Hepatocyte (in vitro differentiated cells): ENCODE measurements around the gene TK2. TPM values are rescaled to one million over a fixed set of nuclear protein-coding genes. Genes with fewer than 3 reads are reported as not detected.
A peak's percentile ranks its signal among the peaks of the same experiment; 100 is the strongest.

ENCODE experiments used
- DNase-seq: peaks from one replicate; pipeline ENCODE4 v3.0.0-alpha.2; 2016; ENCODE audit warnings: low spot score
- H2AFZ ChIP-seq: fragments of 200-600 bp; sonication (generic); 2 replicates; pipeline ENCODE4 v1.6.0; 2016; ENCODE audit warnings: antibody characterized with exemption, mild to moderate bottlenecking
- H3K27ac ChIP-seq: fragments of 200-600 bp; sonication (generic); 2 replicates; pipeline ENCODE4 v1.5.1; 2016; ENCODE audit warnings: mild to moderate bottlenecking
- H3K27me3 ChIP-seq: fragments of 200-600 bp; sonication (generic); 2 replicates; pipeline ENCODE4 v1.6.1; 2016
- H3K36me3 ChIP-seq: fragments of 200-600 bp; sonication (generic); replicated peaks from 2 replicates; pipeline ENCODE4 v1.5.1; 2016; ENCODE audit warnings: low read depth; ENCODE audit not compliant: insufficient read depth
- H3K4me1 ChIP-seq: fragments of 200-600 bp; sonication (generic); 2 replicates; pipeline ENCODE4 v1.5.1; 2016; ENCODE audit warnings: mild to moderate bottlenecking, moderate library complexity; ENCODE audit not compliant: insufficient read depth
- H3K4me2 ChIP-seq: fragments of 200-600 bp; sonication (generic); 2 replicates; pipeline ENCODE4 v1.6.0; 2016
- H3K4me3 ChIP-seq: fragments of 200-600 bp; sonication (generic); 2 replicates; pipeline ENCODE4 v1.5.1; 2016; ENCODE audit warnings: mild to moderate bottlenecking
- H3K79me2 ChIP-seq: fragments of 200-600 bp; sonication (generic); 2 replicates; pipeline ENCODE4 v1.6.0; 2017; ENCODE audit warnings: mild to moderate bottlenecking
- H3K9me2 ChIP-seq: fragments of 200-600 bp; sonication (generic); replicated peaks from 2 replicates; pipeline ENCODE4 v1.6.0; 2017; ENCODE audit warnings: mild to moderate bottlenecking; ENCODE audit not compliant: insufficient read depth
- H3K9me3 ChIP-seq: fragments of 200-600 bp; sonication (generic); 2 replicates; pipeline ENCODE4 v1.5.1; 2016; ENCODE audit warnings: low read depth, mild to moderate bottlenecking
- H4K20me1 ChIP-seq: fragments of 200-600 bp; sonication (generic); 2 replicates; pipeline ENCODE4 v1.6.0; 2016; ENCODE audit warnings: mild to moderate bottlenecking; ENCODE audit not compliant: insufficient read depth, poor library complexity, severe bottlenecking
- CTCF ChIP-seq: fragments of 200-600 bp; sonication (generic); IDR thresholded peaks from 2 replicates; pipeline ENCODE4 v1.5.1; 2016; ENCODE audit warnings: antibody characterized with exemption, mild to moderate bottlenecking; ENCODE audit not compliant: poor library complexity
- EZH2 ChIP-seq: fragments of 200-600 bp; sonication (generic); IDR thresholded peaks from 2 replicates; pipeline ENCODE4 v1.6.1; 2016; ENCODE audit warnings: antibody characterized with exemption, mild to moderate bottlenecking, borderline replicate concordance
- EZH2phosphoT487 ChIP-seq: fragments of 200-600 bp; sonication (generic); IDR thresholded peaks from one replicate; pipeline ENCODE4 v1.6.1; 2018; ENCODE audit warnings: antibody characterized with exemption, mild to moderate bottlenecking, low read depth, moderate library complexity; ENCODE audit not compliant: unreplicated experiment, severe bottlenecking
- WGBS: methylation state at CpG from one replicate; pipeline ENCODE4 v1.1.6; 2016; ENCODE audit warnings: low lambda C conversion rate; ENCODE audit errors: missing lambda C conversion rate; 5-methylcytosine and 5-hydroxymethylcytosine counted together
- polyA plus RNA-seq: library from polyadenylated mRNA; unstranded; fragments of >200 nt; fragmentation: Nextera tagmentation; extraction: Ambion mirVana; gene quantifications from 2 replicates; pipeline ENCODE4 v1.2.1, GENCODE V29; 2016
- total RNA-seq: library from RNA; depleted of rRNA; stranded (reverse); fragments of >200 nt; gene quantifications from 2 replicates; pipeline ENCODE4 v1.2.3, GENCODE V29; 2014

TK2 gene
- total and polyA plus RNA-seq, 2 experiments from 2014 or later = 10.1 to 14.3 TPM

DNA sequence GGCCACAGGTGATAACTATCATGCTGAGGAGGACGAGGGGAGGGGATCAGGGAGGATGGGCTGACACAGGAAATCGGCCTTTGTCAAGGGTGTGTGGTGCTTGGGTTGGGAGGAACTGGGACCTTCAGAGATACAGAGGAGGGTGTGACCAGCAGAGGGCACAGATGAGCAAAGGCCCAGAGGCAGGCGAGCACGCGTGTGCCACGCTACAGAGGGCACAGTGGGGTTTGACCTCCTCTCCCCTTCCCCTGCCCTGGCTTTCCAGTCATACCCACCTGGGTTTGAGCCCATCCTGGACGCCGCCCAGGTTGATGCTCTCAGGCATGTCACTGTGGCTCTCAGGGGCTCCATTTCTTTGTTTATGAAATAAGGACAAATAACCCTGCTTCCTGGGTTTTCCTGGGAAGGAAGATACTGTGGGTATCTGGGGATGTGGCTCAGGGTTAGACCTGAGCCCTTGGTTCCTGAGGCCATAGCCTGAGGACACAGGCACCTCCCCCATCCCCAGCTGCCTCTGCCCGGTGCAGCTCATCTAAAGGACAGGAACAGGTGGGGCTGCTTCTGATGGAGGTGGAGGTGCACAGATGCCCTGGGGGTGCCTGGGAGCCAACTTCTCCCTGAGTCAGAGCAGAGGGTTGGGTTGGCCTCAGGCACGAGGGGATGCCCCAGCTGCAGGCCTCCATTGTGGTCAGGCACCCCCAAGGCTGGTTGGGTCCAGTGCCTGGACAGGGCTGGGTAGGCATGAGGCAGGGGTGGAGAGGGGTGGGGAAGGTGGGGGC lies 71.0 kb downstream of the TK2 start:
- Histone ChIP-seq H4K20me1 (no peaks in the 10 kb centered on the region), H3K4me3 (no peak overlapping the region), H2AFZ (no peak overlapping the region), H3K27me3 (no peaks in the 10 kb centered on the region), H3K36me3 (no peaks in the 10 kb centered on the region), H3K4me2 (no peak overlapping the region), H3K4me1 (no peaks in the 10 kb centered on the region), H3K79me2 (no peaks in the 10 kb centered on the region), H3K27ac (no peak overlapping the region), H3K9me3 (no peaks in the 10 kb centered on the region), H3K9me2 (no peaks in the 10 kb centered on the region)
- TF ChIP-seq EZH2phosphoT487 = no peak
- TF ChIP-seq CTCF = peak; percentile 47
- WGBS = 51% methylated on average over 10 of the region's 10 CpGs
- peak; percentile 67 for DNase-seq

- H4K20me1 ChIP-seq = no peaks in the 10 kb centered on the region
- WGBS = 59% methylated on average over 2 of the region's 2 CpGs
- TF ChIP-seq CTCF (no peak), EZH2 (no peak), EZH2phosphoT487 (no peak)
Observed at GRCh38 chr16:66477028-66477515, 72.8 kb downstream of the TK2 start.

GRCh38 chr16:66476328-66477027 lies 73.4 kb downstream of the TK2 start:
- H3K4me1 ChIP-seq = no peaks in the 10 kb centered on the region
- H3K79me2 ChIP-seq = no peaks in the 10 kb centered on the region
- H3K4me3 ChIP-seq = no peak overlapping the region
- H3K9me2 ChIP-seq = no peaks in the 10 kb centered on the region
- no peak for DNase-seq
- no peak overlapping the region for H2AFZ ChIP-seq
- H3K36me3 ChIP-seq = no peaks in the 10 kb centered on the region
- no peak for TF ChIP-seq EZH2
- no peak for TF ChIP-seq EZH2phosphoT487
- no peak for TF ChIP-seq CTCF
- H4K20me1 ChIP-seq = no peaks in the 10 kb centered on the region
- no peak overlapping the region for H3K4me2 ChIP-seq
- no peak overlapping the region for H3K27ac ChIP-seq
- H3K27me3 ChIP-seq = no peaks in the 10 kb centered on the region
- H3K9me3 ChIP-seq = no peaks in the 10 kb centered on the region
- WGBS = 69% methylated on average over 8 of the region's 8 CpGs

More at GRCh38 chr16:66477028-66477515, 72.8 kb downstream of the TK2 start:
- H3K4me3 ChIP-seq = no peak overlapping the region
- H3K36me3 ChIP-seq = no peaks in the 10 kb centered on the region
- no peak overlapping the region for H2AFZ ChIP-seq
- no peaks in the 10 kb centered on the region for H3K79me2 ChIP-seq
- no peaks in the 10 kb centered on the region for H3K27me3 ChIP-seq
- DNase-seq = no peak
- no peak overlapping the region for H3K4me2 ChIP-seq
- H3K9me3 ChIP-seq = no peaks in the 10 kb centered on the region
- H3K27ac ChIP-seq = no peak overlapping the region
- no peaks in the 10 kb centered on the region for H3K9me2 ChIP-seq
- no peaks in the 10 kb centered on the region for H3K4me1 ChIP-seq
